Stimulated activated CD8-positive, alpha-beta memory T cell treated with anti-CD3 and anti-CD28 coated beads, Interleukin-7, amount 100 ng/mL, for 1 hour (primary cell): ENCODE measurements around the gene CHMP1B.

ENCODE experiments used
- DNase-seq, 2 donors: peaks; one replicate each; pipeline ENCODE4 v3.0.0-alpha.2; 2020; ENCODE audit warnings: low read depth in 2 of 2

The CHMP1B gene

GRCh38 chr18:11851146-11851805 lies at the start of gene CHMP1B:
CHMP1B (plus strand) TSS chr18:11851413; CDS start chr18:11851512, 99 bp downstream.
- peak; percentile 96 to 97 for DNase-seq

GRCh38 chr18:11801573-11801972 lies 49.6 kb upstream of the CHMP1B start:
- DNase-seq = no peak

- DNase-seq = no peak
Observed at GRCh38 chr18:11802158-11802557, 49.1 kb upstream of the CHMP1B start.

GRCh38 chr18:11802586-11802985 lies 48.6 kb upstream of the CHMP1B start:
- no peak for DNase-seq

- DNase-seq = no peak
Observed at GRCh38 chr18:11807233-11807632, 44.0 kb upstream of the CHMP1B start.

GRCh38 chr18:11808001-11808855 lies 43.0 kb upstream of the CHMP1B start:
- DNase-seq = no peak

GRCh38 chr18:11809895-11810294 lies 41.3 kb upstream of the CHMP1B start:
- no peak for DNase-seq

GRCh38 chr18:11810379-11810778 lies 40.8 kb upstream of the CHMP1B start:
- no peak for DNase-seq

GRCh38 chr18:11811009-11811408 lies 40.2 kb upstream of the CHMP1B start:
- no peak for DNase-seq

- DNase-seq = no peak
Observed at GRCh38 chr18:11817229-11817628, 34.0 kb upstream of the CHMP1B start.

- no peak for DNase-seq
Observed at GRCh38 chr18:11818486-11819203, 32.6 kb upstream of the CHMP1B start.

- DNase-seq = no peak
Observed at GRCh38 chr18:11819938-11820337, 31.3 kb upstream of the CHMP1B start.

- no peak for DNase-seq
Observed at GRCh38 chr18:11820697-11821096, 30.5 kb upstream of the CHMP1B start.

GRCh38 chr18:11821208-11821607 lies 30.0 kb upstream of the CHMP1B start:
- no peak for DNase-seq

- no peak for DNase-seq
Observed at GRCh38 chr18:11821643-11822237, 29.5 kb upstream of the CHMP1B start.

- DNase-seq = no peak
Observed at GRCh38 chr18:11823545-11823944, 27.7 kb upstream of the CHMP1B start.

GRCh38 chr18:11826836-11827235 lies 24.4 kb upstream of the CHMP1B start:
- no peak for DNase-seq

- DNase-seq = no peak
Observed at GRCh38 chr18:11828786-11829432, 22.3 kb upstream of the CHMP1B start.

GRCh38 chr18:11830585-11830984 lies 20.6 kb upstream of the CHMP1B start:
- DNase-seq = no peak

- no peak for DNase-seq
Observed at GRCh38 chr18:11831921-11832320, 19.3 kb upstream of the CHMP1B start.

- no peak for DNase-seq
Observed at GRCh38 chr18:11834772-11835171, 16.4 kb upstream of the CHMP1B start.

- DNase-seq = no peak
Observed at GRCh38 chr18:11839556-11839955, 11.7 kb upstream of the CHMP1B start.
